Measurements from ENCODE around the gene KRTAP2-3. TPM values are rescaled to one million over a fixed set of nuclear protein-coding genes. Genes with fewer than 3 reads are reported as not detected.

KRTAP2-3 gene
- total and polyA plus RNA-seq, 10 of the 15 experiments (the other 5 are each of a cell fraction or from before 2014, with no cell fraction given) = not detected

- TF ChIP-seq E2F4 (IDR thresholded peaks at IDR 0.05; ENCODE audit: low read depth, low read length) = no peak
- no peak for TF ChIP-seq IRF4 (IDR thresholded peaks at IDR 0.05; ENCODE audit: low read depth, low read length)
- no peak for TF ChIP-seq POU2F2 (IDR thresholded peaks at IDR 0.05; ENCODE audit: borderline replicate concordance, low read depth, low read length)
- TF ChIP-seq NR2C1 (IDR thresholded peaks at IDR 0.05) = no peak
- TF ChIP-seq SMAD5 (IDR thresholded peaks at IDR 0.05; ENCODE audit: low read depth) = no peak
- no peak for TF ChIP-seq NBN (IDR thresholded peaks at IDR 0.05)
These were observed 3.5 kb upstream of the KRTAP2-3 start (continued) for GRCh38 chr17:41063449-41063848.

GRCh38 chr17:41061964-41062363, 2.0 kb upstream of the KRTAP2-3 start:
- no peak overlapping the region for H3K4me3 ChIP-seq
- no peak overlapping the region for H2AFZ ChIP-seq (ENCODE audit: control insufficient read depth, low read depth, low read length)
- 0% methylated on average over 1 of the region's 1 CpG for WGBS (ENCODE audit: insufficient coverage, insufficient replicate concordance, low lambda C conversion rate, missing lambda C conversion rate)
- no peak overlapping the region for H3K9ac ChIP-seq (ENCODE audit: control insufficient read depth, insufficient read depth, low read length)
- ChIA-PET CTCF (no interaction called here), RAD21 (ENCODE audit: unreplicated experiment) (no interaction called here), POLR2A (no interaction called here), SMC1A (ENCODE audit: uncharacterized antibody, unreplicated experiment) (no interaction called here)
- no peak overlapping the region for H3K27ac ChIP-seq (ENCODE audit: control insufficient read depth, insufficient read depth)
- FAIRE-seq (no peak), DNase-seq (ENCODE audit: low read depth, low spot score) (no peak), ATAC-seq (no peak)
- H3K79me2 ChIP-seq (ENCODE audit: control insufficient read depth, insufficient read depth, low read length) = no peaks in the 10 kb centered on the region
- no peaks in the 10 kb centered on the region for H3K36me3 ChIP-seq (ENCODE audit: control insufficient read depth in 2 of 2, insufficient read depth in 2 of 2, low read length in 1 of 2)
- H3K27me3 ChIP-seq (replicated peaks in 1 of 2; ENCODE audit: control insufficient read depth in 2 of 2, insufficient read depth in 2 of 2, low read length in 1 of 2) = no peaks in the 10 kb centered on the region; a peak in 1 of 4 replicates
- intact Hi-C loops (cut with micrococcal nuclease; ENCODE audit: unreplicated experiment) = no loop called here
- H4K20me1 ChIP-seq (ENCODE audit: control insufficient read depth, insufficient read depth) = no peaks in the 10 kb centered on the region
- no peaks in the 10 kb centered on the region for H3K4me1 ChIP-seq (ENCODE audit: control insufficient read depth, insufficient read depth, low read length)
- no peaks in the 10 kb centered on the region for H3K9me3 ChIP-seq (replicated peaks; ENCODE audit: control insufficient read depth, insufficient read depth, low read length)
- in situ Hi-C loops (cut with MboI) = no loop called here
- H3K4me2 ChIP-seq (ENCODE audit: control insufficient read depth, insufficient read depth) = no peak overlapping the region
- TF ChIP-seq, protein P1, sequence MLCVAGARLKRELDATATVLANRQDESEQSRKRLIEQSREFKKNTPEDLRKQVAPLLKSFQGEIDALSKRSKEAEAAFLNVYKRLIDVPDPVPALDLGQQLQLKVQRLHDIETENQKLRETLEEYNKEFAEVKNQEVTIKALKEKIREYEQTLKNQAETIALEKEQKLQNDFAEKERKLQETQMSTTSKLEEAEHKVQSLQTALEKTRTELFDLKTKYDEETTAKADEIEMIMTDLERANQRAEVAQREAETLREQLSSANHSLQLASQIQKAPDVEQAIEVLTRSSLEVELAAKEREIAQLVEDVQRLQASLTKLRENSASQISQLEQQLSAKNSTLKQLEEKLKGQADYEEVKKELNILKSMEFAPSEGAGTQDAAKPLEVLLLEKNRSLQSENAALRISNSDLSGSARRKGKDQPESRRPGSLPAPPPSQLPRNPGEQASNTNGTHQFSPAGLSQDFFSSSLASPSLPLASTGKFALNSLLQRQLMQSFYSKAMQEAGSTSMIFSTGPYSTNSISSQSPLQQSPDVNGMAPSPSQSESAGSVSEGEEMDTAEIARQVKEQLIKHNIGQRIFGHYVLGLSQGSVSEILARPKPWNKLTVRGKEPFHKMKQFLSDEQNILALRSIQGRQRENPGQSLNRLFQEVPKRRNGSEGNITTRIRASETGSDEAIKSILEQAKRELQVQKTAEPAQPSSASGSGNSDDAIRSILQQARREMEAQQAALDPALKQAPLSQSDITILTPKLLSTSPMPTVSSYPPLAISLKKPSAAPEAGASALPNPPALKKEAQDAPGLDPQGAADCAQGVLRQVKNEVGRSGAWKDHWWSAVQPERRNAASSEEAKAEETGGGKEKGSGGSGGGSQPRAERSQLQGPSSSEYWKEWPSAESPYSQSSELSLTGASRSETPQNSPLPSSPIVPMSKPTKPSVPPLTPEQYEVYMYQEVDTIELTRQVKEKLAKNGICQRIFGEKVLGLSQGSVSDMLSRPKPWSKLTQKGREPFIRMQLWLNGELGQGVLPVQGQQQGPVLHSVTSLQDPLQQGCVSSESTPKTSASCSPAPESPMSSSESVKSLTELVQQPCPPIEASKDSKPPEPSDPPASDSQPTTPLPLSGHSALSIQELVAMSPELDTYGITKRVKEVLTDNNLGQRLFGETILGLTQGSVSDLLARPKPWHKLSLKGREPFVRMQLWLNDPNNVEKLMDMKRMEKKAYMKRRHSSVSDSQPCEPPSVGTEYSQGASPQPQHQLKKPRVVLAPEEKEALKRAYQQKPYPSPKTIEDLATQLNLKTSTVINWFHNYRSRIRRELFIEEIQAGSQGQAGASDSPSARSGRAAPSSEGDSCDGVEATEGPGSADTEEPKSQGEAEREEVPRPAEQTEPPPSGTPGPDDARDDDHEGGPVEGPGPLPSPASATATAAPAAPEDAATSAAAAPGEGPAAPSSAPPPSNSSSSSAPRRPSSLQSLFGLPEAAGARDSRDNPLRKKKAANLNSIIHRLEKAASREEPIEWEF (IDR thresholded peaks at IDR 0.05; ENCODE audit: insufficient replicate concordance, low read depth, low read length) = no peak
- TF ChIP-seq, protein P2, sequence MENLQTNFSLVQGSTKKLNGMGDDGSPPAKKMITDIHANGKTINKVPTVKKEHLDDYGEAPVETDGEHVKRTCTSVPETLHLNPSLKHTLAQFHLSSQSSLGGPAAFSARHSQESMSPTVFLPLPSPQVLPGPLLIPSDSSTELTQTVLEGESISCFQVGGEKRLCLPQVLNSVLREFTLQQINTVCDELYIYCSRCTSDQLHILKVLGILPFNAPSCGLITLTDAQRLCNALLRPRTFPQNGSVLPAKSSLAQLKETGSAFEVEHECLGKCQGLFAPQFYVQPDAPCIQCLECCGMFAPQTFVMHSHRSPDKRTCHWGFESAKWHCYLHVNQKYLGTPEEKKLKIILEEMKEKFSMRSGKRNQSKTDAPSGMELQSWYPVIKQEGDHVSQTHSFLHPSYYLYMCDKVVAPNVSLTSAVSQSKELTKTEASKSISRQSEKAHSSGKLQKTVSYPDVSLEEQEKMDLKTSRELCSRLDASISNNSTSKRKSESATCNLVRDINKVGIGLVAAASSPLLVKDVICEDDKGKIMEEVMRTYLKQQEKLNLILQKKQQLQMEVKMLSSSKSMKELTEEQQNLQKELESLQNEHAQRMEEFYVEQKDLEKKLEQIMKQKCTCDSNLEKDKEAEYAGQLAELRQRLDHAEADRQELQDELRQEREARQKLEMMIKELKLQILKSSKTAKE (IDR thresholded peaks at IDR 0.05; ENCODE audit: low read depth, poor library complexity, severe bottlenecking) = no peak
- TF ChIP-seq SREBF2 (IDR thresholded peaks at IDR 0.05; ENCODE audit: low read length) (no peak), EZH2 (IDR thresholded peaks at IDR 0.05; ENCODE audit: borderline replicate concordance, control insufficient read depth, low read depth, low read length) (no peak), HDAC2 (IDR thresholded peaks at IDR 0.05) (no peak)
- no TSS peak for BruUV-seq (replicated peaks)

Data from GM12878 (cell line).